Measurements from ENCODE around the gene PFKL. TPM values are rescaled to one million over a fixed set of nuclear protein-coding genes. Genes with fewer than 3 reads are reported as not detected.
"Not testable (repeated sequence)": the region's sequence is repeated elsewhere in the genome, so short reads cannot be mapped to it uniquely, and the experiment has no call there.

The PFKL gene
- total RNA-seq, 1 donor from 2014 or later = 138 TPM

DNA sequence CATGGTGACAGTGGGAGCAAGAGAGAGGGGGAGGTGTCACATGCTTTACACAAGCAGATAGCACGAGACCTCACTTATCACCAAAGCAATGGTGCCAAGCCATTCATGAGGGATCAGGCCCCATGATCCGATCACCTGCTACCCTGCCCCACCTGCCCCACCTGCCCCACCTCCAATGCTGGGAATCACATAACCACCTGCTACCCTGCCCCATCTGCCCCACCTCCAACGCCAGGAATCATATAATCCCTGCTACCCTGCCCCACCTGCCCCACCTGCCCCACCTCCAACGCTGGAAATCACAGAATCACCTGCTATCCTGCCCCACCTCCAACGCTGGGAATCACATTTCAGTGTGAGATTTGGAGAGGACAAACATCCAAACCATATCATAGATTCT lies 24.8 kb upstream of the PFKL start:
- Mint-ChIP-seq H3K27me3 (ENCODE audit: unreplicated experiment) (peaks cover 25% of the 10 kb centered on the region), H3K27ac (ENCODE audit: unreplicated experiment) (no peak overlapping the region), H3K4me1 (ENCODE audit: unreplicated experiment) (peaks cover 3% of the 10 kb centered on the region), H3K36me3 (ENCODE audit: unreplicated experiment) (no peaks in the 10 kb centered on the region), H3K9me3 (ENCODE audit: unreplicated experiment) (no peaks in the 10 kb centered on the region), H3K4me3 (ENCODE audit: unreplicated experiment) (no peak overlapping the region)
- TF ChIP-seq, protein P1, sequence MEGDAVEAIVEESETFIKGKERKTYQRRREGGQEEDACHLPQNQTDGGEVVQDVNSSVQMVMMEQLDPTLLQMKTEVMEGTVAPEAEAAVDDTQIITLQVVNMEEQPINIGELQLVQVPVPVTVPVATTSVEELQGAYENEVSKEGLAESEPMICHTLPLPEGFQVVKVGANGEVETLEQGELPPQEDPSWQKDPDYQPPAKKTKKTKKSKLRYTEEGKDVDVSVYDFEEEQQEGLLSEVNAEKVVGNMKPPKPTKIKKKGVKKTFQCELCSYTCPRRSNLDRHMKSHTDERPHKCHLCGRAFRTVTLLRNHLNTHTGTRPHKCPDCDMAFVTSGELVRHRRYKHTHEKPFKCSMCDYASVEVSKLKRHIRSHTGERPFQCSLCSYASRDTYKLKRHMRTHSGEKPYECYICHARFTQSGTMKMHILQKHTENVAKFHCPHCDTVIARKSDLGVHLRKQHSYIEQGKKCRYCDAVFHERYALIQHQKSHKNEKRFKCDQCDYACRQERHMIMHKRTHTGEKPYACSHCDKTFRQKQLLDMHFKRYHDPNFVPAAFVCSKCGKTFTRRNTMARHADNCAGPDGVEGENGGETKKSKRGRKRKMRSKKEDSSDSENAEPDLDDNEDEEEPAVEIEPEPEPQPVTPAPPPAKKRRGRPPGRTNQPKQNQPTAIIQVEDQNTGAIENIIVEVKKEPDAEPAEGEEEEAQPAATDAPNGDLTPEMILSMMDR (IDR thresholded peaks at IDR 0.05) = no peak
- no peak for DNase-seq (ENCODE audit: extremely low spot score, unreplicated experiment)

DNA sequence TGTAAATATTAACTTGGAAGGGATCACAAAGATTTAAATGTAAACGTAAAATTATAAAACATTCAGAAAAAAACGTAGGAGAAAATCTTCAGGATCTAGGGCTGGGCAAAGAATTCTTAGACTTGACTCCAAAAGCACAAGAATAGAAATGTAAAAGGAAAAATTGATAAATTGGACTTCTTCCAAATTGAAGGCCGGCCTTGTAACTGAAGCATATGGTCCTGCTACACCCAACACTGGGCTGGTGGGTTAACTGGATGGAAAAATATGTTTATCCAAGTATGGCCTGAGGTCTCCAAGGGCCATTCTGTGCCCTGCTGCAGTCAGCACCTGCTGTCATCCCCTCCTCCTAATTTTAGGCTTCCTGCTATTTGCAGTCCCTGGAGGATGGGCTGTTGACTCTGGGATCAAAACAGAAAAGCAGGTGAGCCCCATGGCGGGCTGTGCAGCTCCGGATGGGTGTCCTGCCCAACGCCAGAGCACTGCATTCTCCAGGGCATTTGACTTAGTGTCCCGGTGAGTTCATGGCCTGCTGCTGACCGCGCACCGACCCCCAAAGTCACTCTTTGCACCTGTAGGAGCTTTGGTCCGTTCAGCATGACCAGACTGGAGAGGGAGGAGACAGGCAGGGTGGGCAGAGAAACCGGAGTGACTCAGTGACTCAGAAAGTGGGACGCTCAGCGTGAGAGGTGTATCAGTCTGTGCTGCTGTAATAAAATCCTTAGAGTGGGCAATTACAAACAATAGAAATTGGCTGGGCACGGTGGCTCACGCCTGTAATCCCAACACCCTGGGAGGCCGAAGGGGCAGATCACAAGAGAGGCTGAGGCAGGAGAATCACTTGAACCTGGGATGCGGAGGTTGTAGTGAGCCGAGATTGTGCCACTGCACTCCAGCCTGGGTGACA lies 20.2 kb upstream of the PFKL start:
- no peak overlapping the region for H3K27ac Mint-ChIP-seq (ENCODE audit: unreplicated experiment)
- DNase-seq (ENCODE audit: extremely low spot score, unreplicated experiment) = no peak

GRCh38 chr21:44281801-44282200 lies 18.1 kb upstream of the PFKL start:
- Mint-ChIP-seq H3K4me3 (ENCODE audit: unreplicated experiment) (no peak overlapping the region), H3K4me1 (ENCODE audit: unreplicated experiment) (peaks cover 5% of the 10 kb centered on the region), H3K27ac (ENCODE audit: unreplicated experiment) (no peak overlapping the region), H3K36me3 (ENCODE audit: unreplicated experiment) (no peaks in the 10 kb centered on the region), H3K9me3 (ENCODE audit: unreplicated experiment) (no peaks in the 10 kb centered on the region), H3K27me3 (ENCODE audit: unreplicated experiment) (peaks cover 14% of the 10 kb centered on the region)
- TF ChIP-seq, protein P1 (IDR thresholded peaks at IDR 0.05) = no peak
- no peak for DNase-seq (ENCODE audit: extremely low spot score, unreplicated experiment)

More for the DNA sequence above, 20.2 kb upstream of the PFKL start:
- peaks cover 26% of the 10 kb centered on the region for H3K27me3 Mint-ChIP-seq (ENCODE audit: unreplicated experiment)
- H3K9me3 Mint-ChIP-seq (ENCODE audit: unreplicated experiment) = no peaks in the 10 kb centered on the region
- TF ChIP-seq, protein P1 (IDR thresholded peaks at IDR 0.05) = no peak
- no peak overlapping the region for H3K4me3 Mint-ChIP-seq (ENCODE audit: unreplicated experiment)
- H3K36me3 Mint-ChIP-seq (ENCODE audit: unreplicated experiment) = no peaks in the 10 kb centered on the region
- peaks cover 5% of the 10 kb centered on the region for H3K4me1 Mint-ChIP-seq (ENCODE audit: unreplicated experiment)

GRCh38 chr21:44282370-44282769 lies 17.5 kb upstream of the PFKL start:
- Mint-ChIP-seq H3K36me3 (ENCODE audit: unreplicated experiment) (no peaks in the 10 kb centered on the region), H3K4me3 (ENCODE audit: unreplicated experiment) (no peak overlapping the region), H3K9me3 (ENCODE audit: unreplicated experiment) (no peaks in the 10 kb centered on the region), H3K4me1 (ENCODE audit: unreplicated experiment) (peaks cover 5% of the 10 kb centered on the region), H3K27ac (ENCODE audit: unreplicated experiment) (no peak overlapping the region), H3K27me3 (ENCODE audit: unreplicated experiment) (peaks cover 14% of the 10 kb centered on the region)
- DNase-seq (ENCODE audit: extremely low spot score, unreplicated experiment) = no peak
- TF ChIP-seq, protein P1 (IDR thresholded peaks at IDR 0.05) = no peak

DNA sequence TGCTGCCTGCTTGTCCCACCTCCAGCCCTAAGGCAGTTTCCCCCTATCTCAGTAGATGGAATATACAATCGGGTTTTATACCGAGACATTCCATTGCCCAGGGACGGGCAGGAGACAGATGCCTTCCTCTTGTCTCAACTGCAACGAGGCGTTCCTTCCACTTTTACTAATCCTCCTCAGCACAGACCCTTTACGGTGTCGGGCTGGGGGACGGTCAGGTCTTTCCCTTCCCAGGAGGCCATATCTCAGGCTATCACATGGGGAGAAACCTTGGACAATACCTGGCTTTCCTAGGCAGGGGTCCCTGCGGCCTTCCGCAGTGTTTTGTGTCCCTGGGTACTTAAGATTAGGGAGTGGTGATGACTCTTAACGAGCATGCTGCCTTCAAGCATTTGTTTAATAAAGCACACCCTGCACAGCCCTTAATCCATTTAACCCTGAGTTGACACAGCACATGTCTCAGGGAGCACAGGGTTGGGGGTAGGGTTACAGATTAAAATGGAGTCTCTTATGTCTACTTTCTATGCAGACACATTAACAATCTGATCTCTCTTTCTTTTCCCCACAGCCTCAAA lies 16.6 kb upstream of the PFKL start:
- not testable (repeated sequence) for DNase-seq (ENCODE audit: extremely low spot score, unreplicated experiment); H3K4me3 Mint-ChIP-seq (ENCODE audit: unreplicated experiment); H3K4me1 Mint-ChIP-seq (ENCODE audit: unreplicated experiment); H3K27ac Mint-ChIP-seq (ENCODE audit: unreplicated experiment); H3K9me3 Mint-ChIP-seq (ENCODE audit: unreplicated experiment); H3K36me3 Mint-ChIP-seq (ENCODE audit: unreplicated experiment)
- H3K27me3 Mint-ChIP-seq (ENCODE audit: unreplicated experiment) = peaks cover 14% of the 10 kb centered on the region
